ENCODE data around the gene ACBD6.
"Not testable (repeated sequence)": the region's sequence is repeated elsewhere in the genome, so short reads cannot be mapped to it uniquely, and the experiment has no call there.

The ACBD6 gene

DNA sequence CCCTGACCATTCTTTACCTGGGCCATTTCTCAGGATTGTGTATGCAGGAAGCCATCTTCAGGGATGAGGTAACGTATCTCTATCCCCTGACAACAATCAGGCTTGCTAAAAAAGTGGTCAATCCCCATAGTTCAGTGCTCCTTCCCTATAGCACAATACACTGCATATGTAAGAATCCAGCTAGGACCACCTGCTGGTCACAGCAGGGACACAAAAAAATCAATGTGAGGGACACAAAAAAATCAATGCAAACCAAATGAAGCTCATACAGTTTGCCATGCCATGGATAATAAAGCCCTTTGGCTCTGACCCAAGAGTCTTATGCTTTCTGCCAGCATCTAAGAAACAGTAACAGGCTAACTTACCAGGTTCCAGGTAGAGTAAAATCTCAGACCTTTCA is 16.3 kb downstream of the ACBD6 start:
- DNase-seq = peak; percentile 39

DNA sequence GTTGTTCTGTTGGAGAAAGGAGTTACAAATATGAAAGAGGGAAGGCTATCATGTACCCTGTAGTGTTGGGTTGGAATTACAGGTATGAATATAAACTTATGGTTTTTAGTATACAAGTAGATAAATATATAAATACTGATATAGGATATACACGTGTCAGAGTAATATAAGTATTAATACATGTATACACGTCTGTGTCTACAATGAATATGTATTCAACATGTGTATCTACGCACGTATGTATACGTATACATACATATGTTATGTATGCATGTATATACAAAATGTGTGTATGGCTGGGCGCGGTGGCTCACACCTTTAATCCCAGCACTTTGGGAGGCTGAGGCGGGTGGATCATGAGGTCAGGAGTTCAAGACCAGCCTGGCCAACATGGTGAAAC is 17.9 kb downstream of the ACBD6 start:
- no peak for DNase-seq

DNA sequence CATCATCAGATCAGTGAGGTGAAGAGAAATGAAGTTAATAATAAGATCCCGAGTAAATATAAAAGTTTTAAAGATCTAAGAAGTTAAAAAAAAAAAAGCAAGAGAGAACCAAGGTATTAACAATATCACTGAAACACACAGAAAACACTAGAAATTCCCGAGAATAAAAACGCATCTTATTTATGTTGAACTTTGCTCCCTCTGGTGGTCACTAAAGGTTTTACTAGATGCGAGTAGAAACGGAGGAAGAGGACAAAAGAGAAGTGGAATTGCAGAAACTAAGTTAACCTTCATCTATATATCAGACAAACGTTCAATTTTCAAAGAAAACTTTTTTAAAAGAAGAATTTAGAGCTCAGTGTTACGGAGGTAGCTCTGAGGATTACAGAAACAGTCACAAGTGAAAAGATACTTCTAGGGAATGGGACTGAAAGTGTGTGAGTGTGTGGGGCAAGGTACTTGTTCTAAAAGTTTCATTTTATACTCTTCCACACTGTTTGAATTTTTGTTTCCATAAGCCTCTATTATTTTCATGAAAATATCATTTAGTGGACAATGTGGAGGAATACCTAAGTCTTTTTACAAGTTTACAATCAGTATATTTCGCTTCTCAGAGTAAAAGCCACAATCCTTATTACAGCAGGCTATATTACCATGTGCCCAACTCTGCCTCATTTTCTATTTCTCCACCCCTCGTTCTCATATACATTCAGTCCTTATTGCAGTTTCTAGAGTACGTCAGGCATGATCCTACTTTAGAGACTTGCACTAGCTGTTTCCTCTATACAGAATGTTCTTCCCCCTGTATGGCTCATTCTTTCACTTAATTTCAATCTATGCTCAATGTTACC is 19.7 kb downstream of the ACBD6 start:
- DNase-seq = peak; percentile 78

DNA sequence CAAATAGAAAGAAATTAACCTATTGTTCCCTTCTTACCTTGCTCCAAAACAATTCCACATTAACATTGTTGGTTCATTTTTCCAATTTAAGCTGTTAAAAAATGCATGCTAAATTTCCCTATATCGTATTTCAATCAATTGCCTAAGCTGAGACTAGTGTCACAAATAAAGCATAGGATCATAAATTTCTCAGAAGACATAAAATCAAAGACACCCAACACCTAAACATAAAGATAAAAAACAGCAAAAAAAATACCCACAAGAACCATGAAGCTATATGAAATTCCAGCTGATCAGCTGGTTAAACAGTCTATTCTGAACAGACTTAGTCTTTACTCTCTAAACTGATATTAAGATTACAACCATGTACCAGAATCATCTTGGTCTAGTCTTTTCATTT is 32.3 kb downstream of the ACBD6 start:
- DNase-seq = no peak

DNA sequence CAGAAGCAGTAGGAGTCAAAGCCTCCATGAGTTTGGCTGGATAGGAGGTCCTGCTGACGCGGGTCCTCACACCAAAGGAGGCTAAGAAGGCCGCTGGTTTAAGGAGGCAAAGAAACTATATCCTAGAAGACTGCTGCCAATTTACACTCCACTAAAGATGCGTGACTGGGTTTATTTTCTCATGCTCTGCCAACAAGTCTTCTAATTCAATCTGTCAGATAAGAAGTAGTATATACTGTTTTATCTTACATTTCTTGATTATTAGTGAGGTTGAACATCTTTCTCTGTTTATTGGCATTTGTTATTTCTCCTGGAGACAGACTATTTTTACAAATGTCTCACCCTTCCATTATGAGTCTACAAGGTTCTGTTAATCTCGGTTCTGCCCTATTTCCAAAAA is 34.1 kb downstream of the ACBD6 start:
- DNase-seq = no peak

DNA sequence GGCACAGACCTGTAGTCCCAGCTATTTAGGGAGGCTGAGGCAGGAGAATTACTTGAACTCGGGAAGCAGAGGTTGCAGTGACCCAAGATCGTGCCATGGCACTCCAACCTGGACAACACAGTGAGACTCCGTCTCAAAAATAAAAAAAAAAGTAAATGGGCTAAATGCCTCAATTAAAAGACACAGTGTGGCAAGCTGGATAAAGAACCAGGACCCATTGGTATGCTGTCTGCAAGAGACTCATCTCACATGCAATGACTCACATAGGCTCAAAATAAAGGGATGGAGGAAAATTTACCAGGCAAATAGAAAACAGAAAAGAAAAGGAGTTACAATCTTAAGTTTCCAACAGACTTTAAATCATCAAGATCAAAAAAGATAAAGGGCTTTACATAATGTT is 40.3 kb downstream of the ACBD6 start:
- no peak for DNase-seq

DNA sequence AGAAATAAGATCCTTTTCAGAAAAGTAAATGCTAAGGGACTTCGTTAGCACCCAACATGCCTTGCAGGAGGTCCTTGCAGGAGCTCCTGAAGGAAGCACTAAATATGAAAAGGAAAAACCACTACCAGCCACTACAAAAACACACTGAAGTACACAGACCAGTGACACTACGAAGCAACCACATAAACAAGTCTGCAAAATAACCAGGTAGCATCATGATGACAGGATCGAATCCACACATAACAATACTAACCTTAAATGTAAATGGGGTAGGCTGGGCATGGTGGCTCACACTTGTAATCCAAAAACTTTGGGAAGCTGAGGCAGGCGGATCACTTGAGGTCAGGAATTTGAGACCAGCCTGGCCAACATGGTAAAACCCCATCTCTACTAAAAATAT is 40.7 kb downstream of the ACBD6 start:
- not testable (repeated sequence) for DNase-seq

DNA sequence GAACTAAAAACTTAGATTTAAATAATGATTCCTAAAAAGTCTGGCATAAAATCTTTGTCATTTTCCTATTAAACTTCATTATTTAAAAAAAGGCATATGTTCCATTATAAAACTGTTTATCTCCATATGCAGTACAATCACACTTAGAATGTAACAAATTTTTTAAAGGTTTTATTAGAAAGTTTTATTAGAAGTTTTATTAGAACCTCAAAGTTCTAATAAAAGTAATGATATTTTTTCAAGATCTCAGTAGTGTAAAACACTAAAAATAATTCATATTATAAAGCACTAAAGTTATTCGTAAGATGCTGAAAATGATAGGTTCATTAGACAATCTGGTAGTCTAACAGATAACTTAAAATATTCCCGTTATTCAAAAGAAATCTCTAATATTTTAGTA is 43.6 kb downstream of the ACBD6 start:
- no peak for DNase-seq

DNA sequence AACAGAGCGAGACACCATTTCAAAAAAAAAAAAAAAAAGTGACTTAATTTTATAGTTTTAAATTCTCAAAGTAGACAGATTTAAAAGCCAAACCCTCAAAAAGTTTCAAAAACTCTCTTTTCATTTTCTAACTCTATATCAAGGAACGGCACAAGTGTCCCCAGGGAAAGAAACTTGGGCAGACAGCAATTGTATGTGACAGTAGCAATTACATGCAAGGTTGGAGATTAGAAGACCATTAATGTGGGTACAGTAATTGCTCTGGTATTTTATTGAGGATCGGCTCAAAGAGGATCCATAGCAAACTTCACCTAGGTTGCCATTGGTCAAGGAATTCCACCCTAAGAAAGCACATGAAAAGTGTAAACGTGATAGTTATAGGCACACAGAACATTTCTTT is 46.2 kb downstream of the ACBD6 start:
- no peak for DNase-seq

DNA sequence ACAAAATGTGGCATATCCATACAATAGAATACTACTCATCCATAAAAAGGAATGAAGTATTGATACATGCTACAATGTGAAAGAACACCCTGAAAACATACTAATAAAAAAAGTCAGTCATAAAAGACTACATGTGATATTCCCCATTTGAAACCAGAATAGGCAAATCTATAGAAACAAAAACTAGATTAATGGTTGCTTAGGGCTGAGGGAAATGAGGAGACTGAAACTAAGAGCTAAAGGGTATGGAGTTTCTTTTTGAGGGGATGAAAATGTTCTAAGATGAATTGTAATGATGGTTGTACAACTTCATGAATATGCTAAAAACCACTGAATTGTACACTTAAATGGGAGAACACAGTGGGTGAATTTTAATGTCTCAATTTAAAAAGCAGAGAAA is 50.9 kb downstream of the ACBD6 start:
- DNase-seq = no peak

DNA sequence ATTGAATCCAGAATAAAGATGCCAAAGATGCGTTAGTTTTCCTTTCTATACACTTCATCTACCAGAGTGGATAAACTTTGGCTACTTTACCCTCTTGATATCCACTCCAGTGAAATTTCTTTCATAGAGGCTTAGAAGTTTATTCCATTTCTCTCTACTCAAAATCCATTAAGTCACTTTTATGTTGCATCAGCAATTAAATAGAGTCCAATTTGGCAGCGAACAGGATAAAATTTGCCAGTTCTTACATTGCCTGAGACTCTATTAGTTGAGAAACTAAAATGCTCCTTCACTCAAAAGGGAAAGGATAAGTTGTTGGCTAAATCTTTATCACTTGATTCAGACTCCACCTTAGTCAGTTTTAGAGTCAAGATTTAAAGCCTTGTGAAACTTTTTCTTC is 57.9 kb downstream of the ACBD6 start:
- DNase-seq = no peak

DNA sequence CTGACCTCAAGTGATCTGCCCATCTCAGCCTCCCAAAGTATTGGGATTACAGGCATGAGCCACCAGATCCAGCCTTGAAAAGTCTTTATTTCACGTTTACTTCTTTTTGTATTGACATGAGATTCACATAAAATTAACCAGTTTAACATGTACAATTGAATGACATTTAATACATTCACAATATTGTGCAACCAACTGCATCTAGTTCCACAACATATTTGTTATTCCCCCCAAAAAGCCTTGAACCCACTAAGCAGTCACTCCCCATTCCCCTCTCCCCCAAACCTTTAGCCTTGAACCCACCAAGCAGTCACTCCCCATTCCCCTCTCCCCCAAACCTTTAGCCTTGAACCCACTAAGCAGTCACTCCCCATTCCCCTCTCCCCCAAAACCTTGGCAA is 62.0 kb downstream of the ACBD6 start:
- no peak for DNase-seq

DNA sequence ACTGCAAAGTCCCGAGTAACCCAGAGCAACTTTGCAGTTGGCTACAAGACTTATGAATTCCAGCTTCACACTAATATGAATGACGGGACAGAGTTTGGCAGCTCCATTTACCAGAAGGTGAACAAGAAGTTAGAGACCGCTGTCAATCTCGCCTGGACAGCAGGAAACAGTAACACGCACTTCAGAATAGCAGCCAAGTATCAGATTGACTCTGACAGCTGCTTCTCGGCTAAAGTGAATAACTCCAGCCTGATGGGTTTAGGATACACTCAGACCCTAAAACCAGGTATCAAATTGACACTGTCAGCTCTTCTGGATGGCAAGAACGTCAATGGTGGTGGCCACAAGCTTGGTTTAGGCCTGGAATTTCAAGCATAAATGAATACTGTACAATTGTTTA is 66.8 kb downstream of the ACBD6 start:
- no peak for DNase-seq

DNA sequence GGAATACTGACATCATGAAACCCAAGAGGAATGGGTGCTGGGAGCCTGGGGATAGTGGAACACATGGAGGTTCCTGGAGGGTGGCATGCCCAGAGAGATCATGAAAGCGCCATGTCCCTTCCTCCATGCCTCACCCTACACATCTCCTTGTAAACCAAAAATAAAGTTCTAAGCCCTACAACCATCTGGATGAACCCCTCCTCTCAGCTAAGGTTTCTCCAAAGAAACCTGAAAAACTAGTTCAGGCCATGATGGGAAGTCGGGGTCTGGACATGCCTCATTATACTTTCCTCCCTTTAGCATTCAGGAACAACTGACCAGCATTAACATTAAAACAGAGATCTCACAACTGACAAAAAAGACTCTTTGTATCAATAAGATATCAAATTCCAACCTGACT is 68.5 kb downstream of the ACBD6 start:
- DNase-seq = no peak

DNA sequence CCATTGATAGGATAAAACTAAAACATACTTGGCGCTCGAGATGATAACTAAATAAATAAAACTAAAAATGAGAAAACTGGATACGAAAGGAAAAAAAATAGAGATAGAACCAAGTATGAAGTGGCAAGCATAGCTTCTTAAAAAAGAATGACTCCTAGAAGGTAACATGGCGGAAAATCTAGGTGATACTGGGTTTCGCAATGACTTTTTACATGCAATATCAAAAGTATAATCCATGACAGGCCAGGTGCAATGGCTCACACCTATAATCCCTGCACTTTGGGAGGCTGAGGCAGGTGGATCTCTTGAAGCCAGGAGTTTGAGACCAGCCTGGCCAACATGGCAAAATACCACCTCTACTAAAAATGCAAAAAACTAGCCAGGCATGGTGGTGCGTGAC is 70.7 kb downstream of the ACBD6 start:
- DNase-seq = no peak

DNA sequence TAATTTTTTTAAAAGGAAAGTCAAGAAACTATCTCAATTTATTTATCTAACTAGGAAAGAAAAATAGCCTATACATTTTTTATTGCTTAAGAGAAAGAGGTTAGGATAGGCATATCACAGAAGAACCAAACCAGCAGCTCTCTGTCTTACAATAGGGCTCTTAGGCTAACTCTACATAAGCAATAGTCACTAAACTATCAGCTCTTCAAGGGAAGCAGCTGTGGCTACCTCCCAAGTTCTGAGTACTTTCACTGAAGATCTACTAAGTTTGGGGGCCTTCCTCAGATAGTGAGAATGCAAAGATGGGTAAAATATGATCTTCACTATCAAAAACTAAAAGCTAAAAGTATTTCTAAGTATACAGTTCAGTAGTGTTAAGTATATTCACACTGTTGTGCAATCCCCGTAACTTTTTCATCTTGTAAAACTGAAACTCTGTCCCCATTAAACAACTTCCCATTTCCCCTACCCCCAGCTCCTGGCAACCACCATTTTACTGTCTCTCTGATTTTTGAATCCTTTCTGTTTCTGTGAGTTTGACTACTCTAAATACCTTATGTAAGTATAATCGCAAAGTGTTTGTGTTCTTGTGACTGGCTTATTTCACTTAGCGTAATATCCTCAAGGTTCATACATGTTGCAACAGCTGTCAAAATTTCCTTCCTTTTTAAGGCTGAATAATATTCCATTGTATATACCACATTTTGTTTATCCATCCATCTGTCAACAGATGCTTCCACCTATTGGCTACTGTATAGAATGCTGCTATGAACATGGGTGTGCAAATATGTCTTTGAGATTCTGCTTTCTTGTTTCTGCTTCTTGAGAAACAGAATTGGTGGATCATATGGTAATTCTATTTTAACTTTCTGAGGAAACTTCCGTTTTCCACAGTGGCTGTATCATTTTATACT is 73.3 kb downstream of the ACBD6 start:
- DNase-seq = no peak

DNA sequence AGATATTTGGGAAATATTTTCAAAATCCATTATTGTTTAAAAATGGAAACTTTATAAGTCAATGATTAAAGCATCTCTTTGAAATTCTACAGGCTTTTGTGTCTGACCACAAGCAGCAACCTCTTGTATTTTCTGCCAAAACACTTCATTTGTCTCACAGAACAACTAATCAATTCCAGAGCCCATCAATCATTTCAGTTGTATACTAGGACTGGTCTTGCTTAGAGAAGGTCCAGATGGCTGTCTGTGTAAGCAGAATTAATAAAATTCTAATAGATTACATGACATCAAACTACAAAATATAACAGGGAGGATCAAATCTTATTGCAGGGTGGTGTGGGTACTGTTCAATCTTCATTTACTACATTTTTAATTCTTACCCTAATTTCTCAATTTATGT is 76.4 kb downstream of the ACBD6 start:
- peak; percentile 41 for DNase-seq

DNA sequence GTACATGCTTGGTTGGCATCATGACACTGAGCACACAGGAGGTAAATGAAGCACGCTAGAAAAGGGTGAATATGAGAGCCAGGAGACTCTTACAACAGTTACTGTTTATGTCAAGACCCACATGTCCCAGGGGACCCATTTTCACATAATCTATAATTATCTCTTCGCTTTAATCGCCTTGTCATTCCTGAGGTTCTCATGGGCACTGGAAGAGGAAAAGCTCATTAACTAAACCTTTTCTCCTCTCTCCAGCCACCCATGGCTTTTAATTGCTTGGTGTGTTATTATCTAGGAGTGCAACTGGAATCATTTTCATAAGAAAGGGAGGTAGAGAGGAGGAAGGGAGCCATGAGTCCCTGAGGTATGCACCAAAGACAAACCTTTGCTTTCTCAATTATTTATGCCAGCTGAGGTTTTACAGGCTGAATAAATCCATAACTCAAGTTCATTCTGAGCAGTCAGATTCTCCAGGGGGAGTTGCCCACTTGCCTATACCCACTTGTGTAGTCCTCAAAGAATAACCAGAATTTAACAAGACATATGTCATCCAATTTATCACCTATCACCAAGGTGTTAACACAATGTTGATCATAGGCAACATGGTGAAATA is 77.4 kb downstream of the ACBD6 start:
- peak; percentile 99 for DNase-seq

DNA sequence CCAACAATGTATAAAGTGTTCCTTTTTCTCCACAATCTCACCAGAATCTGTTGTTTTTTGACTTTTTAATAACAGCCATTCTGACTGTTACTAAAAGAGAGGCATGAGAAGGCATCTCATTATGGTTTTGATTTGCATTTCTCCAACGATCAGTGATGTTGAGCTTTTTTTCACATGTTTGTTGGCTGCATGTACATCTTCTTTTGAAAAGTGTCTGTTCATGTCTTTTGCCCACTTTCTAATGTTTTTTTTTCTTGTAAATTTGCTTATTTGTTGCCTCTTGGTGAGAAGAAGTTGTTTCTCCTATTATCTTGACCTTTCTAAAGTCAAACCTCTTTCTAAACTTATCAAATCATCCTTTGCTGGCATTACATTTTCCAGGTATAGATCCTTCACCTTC is 80.8 kb downstream of the ACBD6 start:
- DNase-seq = no peak

DNA sequence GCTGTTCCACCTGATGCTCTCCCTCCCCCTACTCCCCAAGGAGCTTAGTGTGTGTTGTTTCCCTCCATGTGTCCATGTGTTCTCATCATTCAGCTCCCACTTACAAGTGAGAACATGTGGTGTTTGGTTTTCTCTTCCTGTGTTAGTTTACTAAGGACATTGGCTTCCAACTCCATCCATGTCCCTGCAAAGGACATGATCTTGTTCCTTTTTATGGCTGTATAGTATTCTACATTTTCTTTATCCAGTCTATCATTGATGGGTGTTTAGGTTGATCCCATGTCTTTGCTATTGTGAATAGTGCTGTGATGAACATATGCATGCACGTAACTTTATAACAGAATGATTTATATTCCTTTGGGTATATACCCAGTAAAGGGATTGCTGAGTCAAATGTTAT is 81.2 kb downstream of the ACBD6 start:
- DNase-seq = peak; percentile 46

DNA sequence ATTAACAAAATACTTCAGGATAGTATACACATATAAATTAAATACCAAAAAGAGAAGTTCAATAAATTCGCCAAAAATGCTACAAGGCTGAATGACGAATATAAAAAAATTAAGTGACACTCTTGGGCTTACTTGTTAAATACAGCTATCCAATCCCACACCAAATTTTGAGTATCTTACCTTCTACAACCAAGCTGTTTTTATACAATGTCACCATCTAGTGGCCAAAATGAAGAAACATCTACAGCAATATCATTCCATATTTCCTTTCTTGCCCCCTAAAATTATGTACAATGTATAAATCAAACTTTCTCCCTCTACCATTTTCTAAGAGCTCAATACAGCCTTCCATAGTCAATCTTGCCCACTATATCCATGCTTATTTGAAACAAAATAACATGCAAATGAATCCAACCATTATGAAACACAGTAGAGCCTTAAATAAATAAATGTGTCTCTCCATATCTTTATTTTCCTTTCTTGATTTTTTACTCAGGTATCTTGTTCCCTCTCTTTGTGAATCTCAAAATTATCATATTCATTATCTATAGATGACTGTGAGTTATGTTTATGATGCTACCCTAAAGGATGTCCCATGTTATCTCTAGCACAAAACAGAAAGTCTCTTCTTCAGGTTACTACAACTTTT is 86.3 kb downstream of the ACBD6 start:
- DNase-seq = peak; percentile 81

DNA sequence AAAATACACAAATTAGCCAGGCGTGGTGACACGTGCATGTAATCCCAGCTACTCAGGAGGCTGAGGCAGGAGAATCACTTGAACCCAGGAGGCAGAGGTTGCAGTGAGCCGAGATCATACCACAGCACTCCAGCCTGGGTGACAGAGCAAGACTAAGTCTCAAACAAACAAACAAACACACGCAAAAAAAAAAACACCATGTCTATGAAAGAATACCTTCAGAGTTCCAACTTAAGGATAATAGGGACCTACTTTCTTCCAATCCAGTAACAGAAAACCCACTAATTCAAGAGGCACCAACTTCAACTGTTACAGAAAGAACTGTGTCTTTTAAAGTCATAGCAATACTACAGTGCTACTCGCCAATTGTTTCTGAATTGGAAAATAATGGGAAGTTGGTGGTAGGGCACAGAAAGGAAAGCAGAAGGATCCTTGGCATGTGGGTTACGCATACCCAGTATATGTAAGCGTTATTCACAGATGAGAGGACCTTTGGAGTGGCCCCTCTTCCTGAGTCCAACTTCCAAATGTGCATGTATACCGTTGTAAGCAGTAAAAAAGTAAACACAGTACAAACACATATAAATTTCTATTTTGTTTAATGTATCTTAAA is 87.0 kb downstream of the ACBD6 start:
- DNase-seq = no peak

DNA sequence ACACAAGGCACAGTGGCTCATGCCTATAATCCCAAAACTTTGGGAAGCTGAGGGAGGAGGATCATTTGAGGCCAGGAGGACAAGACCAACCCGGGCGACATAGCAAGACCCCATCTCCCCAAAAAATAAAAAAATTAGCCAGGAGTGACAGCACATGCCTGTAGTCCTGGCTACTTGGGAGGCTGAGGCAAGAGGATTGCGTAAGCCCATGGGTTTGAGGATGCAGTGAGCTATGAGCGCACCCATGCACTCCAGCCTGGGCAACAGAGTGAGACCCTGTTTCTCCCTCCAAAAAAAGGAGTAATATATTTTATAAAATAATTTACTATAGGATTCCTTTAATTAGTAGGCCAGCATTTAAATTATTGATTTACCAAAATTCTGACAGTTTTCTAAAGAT is 89.8 kb downstream of the ACBD6 start:
- no peak for DNase-seq
